GM12892 (cell line): Measurements from ENCODE around the gene FER.
"Not testable (repeated sequence)": the region's sequence is repeated elsewhere in the genome, so short reads cannot be mapped to it uniquely, and the experiment has no call there.

Source experiments
- DNase-seq: peaks from one replicate; pipeline ENCODE4 v3.0.0; 2011; ENCODE audit not compliant: insufficient read length
- FAIRE-seq: peaks from 2 replicates; lab custom pipeline; 2011; peaks lifted over from hg19 to GRCh38; lab: Jason Lieb, UNC
- POLR2A ChIP-seq: IDR thresholded peaks from 2 replicates; pipeline ENCODE4 v1.6.1; 2011; ENCODE audit warnings: low read depth, low read length, control low read depth
- POLR2AphosphoS5 ChIP-seq: IDR thresholded peaks from 2 replicates; pipeline ENCODE4 v1.6.1; 2011; ENCODE audit warnings: low read depth, low read length, control low read depth
- TAF1 ChIP-seq: IDR thresholded peaks from 2 replicates; pipeline ENCODE4 v1.6.1; 2011; ENCODE audit warnings: low read depth, mild to moderate bottlenecking, control low read depth, low read length, borderline replicate concordance

Gene FER

DNA sequence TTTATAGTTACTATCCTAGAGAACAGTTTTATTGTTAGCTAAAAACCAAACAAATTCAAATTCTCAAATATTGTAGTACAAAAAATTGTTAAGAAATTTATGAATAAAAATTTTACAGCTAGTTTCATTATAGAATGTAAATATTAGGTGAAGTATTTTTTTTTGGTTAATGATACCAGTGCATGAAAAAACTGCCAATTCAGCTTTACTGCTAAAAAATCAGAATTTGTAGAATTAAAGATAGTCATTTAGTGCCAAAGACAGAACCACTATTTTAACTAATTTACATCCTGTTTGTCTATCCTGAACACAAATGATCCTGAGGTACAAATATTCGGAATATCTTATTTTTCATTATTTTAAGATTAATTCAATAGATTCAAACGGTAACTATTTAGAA is 202.6 kb downstream of the FER start:
- TF ChIP-seq POLR2A, result no peak
- TF ChIP-seq POLR2AphosphoS5, result no peak
- TF ChIP-seq TAF1, result no peak
- FAIRE-seq, result no peak
- no peak for DNase-seq

DNA sequence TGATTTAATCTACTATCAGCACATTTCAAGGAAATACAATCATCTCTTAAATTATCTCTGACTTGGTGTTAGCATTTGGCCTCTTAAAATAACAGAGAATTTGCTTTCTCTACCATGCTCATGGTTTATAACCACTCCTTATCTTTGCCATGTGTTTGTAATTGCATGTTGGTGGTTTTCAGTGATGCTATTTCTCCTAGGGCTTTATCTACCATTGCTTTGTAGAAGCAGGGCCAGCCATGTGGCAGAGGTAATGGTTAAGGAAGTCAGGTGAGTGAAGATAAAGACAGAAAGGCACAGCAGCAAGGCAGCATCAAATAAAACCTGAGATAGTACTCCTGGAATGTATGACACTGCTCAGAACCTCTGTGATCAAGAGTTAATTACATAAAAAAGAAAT is 206.2 kb downstream of the FER start:
- TF ChIP-seq POLR2A, result no peak
- FAIRE-seq, result no peak

DNA sequence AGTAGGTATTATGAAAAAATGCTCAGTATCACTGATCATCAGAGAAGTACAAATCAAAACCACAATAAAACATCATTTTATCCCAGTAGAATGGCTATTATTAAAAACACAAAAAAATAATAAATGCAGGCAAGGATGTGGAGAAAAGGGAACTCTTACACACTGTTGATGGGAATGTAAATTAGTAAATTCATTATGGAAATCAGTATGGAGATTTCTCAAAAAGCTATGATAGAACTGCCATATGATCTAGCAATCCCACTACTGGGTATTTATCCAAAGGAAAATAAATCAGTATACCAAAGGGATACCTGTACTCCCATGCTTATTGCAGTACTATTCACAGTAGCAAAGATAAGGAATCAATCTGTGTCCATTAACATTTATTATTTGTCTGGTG is 209.6 kb downstream of the FER start:
- TF ChIP-seq TAF1 (no peak), POLR2AphosphoS5 (no peak), POLR2A (no peak)
- DNase-seq (no peak), FAIRE-seq (no peak)

More for the DNA sequence above, 206.2 kb downstream of the FER start:
- DNase-seq, result no peak

DNA sequence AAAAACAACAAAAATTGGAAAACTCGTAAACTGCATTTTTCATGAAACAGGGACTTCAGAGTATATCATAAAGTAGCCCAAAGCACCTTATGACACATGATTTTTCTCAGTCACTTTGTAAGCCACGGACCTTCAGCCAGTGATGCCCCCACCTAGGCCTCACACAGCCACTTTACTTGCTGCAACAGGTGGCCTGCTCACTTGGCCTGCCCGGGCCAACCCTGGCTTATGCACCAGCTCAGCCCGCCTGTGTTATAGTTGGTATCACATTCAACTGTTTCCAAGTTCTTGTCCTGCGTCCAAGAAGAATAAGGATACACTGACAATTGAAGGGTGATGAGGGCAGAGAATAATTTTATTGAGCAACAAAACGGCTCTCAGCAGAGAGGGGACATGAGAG is 219.2 kb downstream of the FER start:
- no peak for FAIRE-seq
- TF ChIP-seq POLR2A, result no peak
- no peak for TF ChIP-seq TAF1
- no peak for TF ChIP-seq POLR2AphosphoS5
- DNase-seq, result no peak

DNA sequence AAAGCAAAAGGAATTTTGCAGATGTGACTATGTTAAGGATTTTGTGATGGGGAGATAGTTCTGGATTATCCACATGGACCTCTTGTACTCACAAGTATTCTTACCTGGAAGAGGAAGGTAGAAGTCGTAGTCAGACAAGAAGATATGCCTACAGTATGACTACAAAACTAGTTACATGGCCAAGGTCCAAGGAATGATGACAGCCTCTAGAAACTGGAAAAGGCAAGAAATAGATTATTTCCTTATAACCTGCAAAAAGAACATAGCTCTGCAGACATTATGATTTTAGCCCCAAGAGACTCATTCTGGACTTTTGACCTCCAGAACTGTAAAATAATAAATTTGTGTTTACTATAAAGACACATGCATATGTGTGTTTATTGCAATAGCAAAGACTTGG is 226.9 kb downstream of the FER start:
- TF ChIP-seq POLR2AphosphoS5 (no peak), TAF1 (no peak), POLR2A (no peak)
- FAIRE-seq, result no peak
- DNase-seq, result no peak

DNA sequence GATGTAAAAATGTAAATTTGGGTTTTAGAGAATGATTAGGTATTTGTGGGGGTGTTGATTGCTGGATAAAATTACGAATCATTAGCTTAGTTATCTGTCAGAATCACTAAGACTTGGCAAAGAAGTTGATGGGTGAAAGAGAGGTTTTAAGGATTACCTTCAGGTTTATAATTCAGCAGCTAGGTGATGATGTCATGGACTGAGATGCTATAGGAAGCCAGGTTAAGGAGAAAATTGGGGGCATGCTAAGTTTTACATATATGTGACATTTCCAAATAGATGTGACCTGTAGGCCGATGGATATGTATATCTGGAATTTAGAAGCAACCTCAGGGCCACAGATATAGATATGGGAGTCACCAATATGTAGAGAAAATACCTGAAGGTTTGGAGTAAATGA is 228.0 kb downstream of the FER start:
- FAIRE-seq, result no peak
- TF ChIP-seq POLR2A, result no peak
- TF ChIP-seq POLR2AphosphoS5, result no peak
- no peak for TF ChIP-seq TAF1
- DNase-seq, result no peak

DNA sequence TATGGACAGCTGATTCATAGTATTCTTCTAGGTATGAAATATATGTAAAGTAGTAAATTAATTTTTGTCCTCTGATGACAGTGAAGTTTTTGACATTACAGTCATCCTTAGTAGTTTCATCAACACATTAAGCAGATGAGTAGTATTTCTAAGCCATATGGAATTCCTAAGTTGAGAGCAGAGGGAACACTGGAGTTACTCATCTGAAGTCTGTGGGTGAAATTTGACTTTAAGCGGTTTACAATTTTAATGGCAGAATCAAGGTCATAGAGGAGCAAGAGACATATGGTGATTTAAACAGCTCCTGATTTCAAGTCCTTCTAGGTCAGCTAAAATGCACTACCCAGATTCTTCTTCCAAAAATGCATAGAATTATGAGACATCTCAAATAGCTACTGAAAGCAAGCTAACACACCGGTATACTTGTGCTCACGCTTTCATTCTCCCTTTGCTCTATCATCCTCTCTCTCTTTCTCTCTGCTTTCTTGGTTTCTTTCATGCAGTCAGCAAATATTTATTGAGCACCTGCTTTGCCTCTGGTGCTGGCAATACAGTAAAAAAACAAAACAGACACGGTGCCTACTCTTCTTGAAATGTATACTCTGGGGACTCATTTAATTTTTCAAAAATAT is 235.9 kb downstream of the FER start:
- TF ChIP-seq POLR2A (no peak), POLR2AphosphoS5 (no peak), TAF1 (no peak)
- DNase-seq (no peak), FAIRE-seq (no peak)

DNA sequence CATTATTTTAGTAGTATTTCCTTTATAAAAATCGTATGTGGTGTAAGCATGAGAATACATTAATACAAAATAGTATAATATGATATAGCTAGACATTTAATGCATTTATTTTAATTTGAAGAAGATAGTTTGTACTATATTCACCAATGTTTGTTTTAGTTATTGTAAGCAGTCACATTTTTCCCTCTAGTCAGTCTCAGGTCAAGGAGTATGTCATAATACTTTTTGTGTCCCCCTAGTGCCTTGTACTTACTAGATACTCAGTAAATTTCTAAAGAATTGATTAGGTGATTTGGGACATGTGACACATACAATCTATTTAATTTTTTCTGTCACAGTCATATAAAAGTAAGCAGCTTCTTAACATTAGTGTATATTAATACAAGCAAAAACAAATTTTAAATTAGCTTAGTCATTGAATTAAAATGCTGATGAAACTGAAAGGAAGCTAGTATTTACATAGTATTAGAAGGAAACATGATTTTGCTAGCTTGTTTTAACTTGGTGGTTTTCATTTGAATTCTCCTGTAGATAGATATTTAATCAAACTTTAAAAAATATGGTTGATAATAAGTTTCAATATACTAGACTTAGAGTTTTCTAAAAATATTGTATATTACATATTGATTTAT is 242.2 kb downstream of the FER start:
- TF ChIP-seq POLR2A (no peak), POLR2AphosphoS5 (no peak), TAF1 (no peak)
- no peak for DNase-seq
- no peak for FAIRE-seq

DNA sequence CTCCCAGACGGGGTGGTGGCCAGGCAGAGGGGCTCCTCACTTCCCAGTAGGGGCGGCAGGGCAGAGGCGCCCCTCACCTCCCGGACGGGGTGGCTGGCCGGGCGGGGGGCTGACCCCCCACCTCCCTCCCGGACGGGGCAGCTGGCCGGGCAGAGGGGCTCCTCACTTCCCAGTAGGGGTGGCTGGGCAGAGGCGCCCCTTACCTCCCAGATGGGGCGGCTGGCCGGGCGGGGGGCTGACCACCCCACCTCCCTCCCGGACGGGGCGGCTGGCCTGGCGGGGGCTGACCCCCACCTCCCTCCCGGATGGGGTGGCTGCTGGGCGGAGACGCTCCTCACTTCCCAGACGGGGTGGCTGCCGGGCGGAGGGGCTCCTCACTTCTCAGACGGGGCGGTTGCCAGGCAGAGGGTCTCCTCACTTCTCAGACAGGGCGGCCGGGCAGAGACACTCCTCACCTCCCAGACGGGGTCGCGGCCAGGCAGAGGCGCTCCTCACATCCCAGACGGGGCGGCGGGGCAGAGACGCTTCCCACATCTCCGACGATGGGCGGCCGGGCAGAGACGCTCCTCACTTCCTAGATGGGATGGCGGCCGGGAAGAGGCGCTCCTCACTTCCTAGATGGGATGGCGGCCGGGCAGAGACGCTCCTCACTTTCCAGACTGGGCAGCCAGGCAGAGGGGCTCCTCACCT is 244.8 kb downstream of the FER start:
- FAIRE-seq, DNase-seq: not testable (repeated sequence)

DNA sequence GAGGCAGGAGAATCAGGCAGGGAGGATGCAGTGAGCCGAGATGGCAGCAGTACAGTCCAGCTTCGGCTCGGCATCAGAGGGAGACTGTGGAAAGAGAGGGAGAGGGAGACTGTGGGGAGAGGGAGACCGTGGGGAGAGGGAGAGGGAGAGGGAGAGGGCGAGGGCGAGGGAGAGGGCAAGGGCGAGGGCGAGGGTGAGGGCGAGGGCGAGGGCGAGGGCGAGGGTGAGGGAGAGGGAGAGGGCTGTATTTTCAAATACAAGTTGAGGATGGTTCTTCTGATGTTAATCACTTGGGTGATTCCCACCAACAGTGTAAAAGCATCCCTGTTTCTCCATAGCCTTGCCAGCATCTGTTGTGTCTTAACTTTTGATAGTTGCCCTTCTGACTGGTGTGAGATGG is 245.7 kb downstream of the FER start:
- DNase-seq, FAIRE-seq: not testable (repeated sequence)

DNA sequence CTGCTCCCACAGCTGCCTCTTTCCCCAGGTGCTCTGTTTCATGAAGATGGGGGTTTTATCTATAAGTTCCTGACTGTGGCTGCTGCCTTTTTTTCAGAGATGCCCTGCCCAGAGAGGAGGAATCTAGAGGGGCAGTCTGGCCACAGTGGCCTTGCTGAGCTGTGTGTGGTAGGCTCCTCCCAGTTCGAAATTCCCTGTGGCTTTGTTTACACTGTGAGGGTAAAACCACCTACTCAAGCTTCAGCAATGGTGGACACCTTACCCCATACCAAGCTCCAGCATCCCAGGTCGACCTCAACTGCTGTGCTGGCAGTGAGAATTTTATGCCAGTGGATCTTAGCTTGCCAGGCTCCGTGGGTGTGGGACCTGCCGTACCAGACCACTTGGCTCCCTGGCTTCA is 250.0 kb downstream of the FER start:
- TF ChIP-seq POLR2A (no peak), POLR2AphosphoS5 (no peak), TAF1 (no peak)
- FAIRE-seq (no peak), DNase-seq (no peak)

DNA sequence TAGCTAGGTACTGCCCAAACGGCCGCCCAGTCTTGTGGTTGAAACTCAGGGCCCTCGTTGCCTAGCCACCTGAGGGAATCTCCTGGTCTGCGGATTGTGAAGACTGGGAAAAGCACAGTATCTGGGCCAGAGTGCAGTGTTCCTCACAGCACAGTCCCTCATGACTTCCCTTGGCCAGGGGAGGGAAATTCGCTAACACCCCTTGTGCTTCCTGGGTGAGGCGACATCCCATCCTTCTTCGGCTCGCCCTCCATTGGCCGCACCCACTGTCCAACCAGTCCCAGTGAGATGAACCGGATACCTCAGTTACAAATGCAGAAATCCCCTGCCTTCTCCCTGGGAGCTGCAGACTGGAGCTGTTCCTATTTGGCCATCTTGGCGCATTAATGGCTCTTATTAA is 250.5 kb downstream of the FER start:
- FAIRE-seq (no peak), DNase-seq (no peak)
- TF ChIP-seq POLR2A (no peak), POLR2AphosphoS5 (no peak), TAF1 (no peak)

DNA sequence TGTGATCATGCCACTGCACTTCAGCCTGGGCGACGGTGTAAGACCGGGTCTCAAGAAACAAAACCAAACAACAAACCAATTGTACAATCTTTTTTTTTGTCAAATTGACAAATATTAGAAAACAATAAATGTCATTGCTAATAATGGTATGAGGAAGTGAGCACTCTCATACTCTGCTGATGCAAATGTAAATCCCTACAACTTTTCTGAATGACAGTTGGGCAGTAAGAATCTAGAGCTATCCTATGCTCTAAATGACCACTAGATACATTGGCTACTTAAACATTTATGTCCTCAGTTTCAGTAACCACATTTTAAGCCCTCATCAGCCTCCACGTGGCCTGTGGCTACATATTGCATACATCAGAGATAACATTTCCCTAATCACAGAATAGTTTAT is 256.2 kb downstream of the FER start:
- no peak for TF ChIP-seq POLR2AphosphoS5
- TF ChIP-seq POLR2A, result no peak
- TF ChIP-seq TAF1, result no peak
- no peak for FAIRE-seq
- DNase-seq, result no peak
